Measurements from ENCODE around the gene SPDYE3. TPM values are rescaled to one million over a fixed set of nuclear protein-coding genes. Genes with fewer than 3 reads are reported as not detected.
"Not testable (repeated sequence)": the region's sequence is repeated elsewhere in the genome, so short reads cannot be mapped to it uniquely, and the experiment has no call there.

SPDYE3 gene
- total RNA-seq, 1 experiment from 2014 or later: not detected

DNA sequence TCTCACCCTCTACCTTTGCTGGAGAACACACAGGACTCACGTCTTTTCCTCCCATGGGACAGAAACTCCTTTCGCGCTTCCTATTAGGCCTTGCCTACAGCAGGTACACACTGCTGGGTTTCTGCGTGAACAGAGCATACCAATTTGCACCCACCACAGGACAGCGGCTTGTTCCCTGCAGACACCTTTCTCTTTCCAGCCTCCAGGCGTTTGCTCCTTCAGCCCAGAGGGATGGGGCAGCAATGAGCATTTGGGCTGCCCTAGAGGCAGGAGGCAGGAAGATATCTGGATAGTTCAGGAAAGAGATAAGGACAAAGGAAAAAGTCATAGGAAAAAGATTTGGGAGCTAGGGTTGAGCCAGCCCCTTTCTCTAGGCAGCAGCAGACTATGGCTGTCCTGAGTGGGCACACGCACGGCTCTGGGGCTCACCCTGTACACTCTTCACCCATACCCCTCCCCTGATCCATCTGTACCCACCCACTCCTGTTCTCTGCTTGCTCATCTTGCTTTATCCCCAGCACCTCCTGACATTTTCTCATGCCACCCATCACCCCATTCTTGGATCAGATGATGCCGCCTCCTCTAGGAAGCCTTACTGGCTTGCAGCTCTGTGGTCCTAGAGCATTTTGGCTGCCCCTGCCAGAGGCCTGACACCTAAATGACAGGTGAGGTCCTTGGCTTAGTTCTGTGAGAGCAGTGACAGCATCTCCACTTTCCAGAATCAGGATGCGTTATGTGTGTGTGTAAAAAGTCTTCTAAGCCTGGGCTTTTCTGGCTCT, 40.7 kb upstream of the SPDYE3 start:
- H3K27ac ChIP-seq (ENCODE audit: low read length): no peak overlapping the region
- intact Hi-C loops (cut with micrococcal nuclease; ENCODE audit: unreplicated experiment) (no loop called here), in situ Hi-C loops (cut with HindIII; ENCODE audit: low pct_unique_long_range_greater_than_20kb, low sequenced_read_pairs) (no loop called here)
- ATAC-seq (no peak), DNase-seq (ENCODE audit: low read depth, low spot score) (no peak)
- CTCF ChIA-PET: no interaction called here
- TSS peak; percentile 29 for BruUV-seq (replicated peaks)
- H3K4me3 ChIP-seq (ENCODE audit: low read depth in 2 of 2, low read length in 2 of 2): no peak overlapping the region
- TF ChIP-seq SIN3A (IDR thresholded peaks at IDR 0.05; ENCODE audit: borderline replicate concordance, insufficient read depth, low read depth, low read length) (no peak), TCF7L2 (IDR thresholded peaks at IDR 0.05; ENCODE audit: low read depth, low read length) (no peak), POLR2AphosphoS5 (IDR thresholded peaks at IDR 0.05; ENCODE audit: low read depth, low read length) (no peak)
- TF ChIP-seq, protein P1, sequence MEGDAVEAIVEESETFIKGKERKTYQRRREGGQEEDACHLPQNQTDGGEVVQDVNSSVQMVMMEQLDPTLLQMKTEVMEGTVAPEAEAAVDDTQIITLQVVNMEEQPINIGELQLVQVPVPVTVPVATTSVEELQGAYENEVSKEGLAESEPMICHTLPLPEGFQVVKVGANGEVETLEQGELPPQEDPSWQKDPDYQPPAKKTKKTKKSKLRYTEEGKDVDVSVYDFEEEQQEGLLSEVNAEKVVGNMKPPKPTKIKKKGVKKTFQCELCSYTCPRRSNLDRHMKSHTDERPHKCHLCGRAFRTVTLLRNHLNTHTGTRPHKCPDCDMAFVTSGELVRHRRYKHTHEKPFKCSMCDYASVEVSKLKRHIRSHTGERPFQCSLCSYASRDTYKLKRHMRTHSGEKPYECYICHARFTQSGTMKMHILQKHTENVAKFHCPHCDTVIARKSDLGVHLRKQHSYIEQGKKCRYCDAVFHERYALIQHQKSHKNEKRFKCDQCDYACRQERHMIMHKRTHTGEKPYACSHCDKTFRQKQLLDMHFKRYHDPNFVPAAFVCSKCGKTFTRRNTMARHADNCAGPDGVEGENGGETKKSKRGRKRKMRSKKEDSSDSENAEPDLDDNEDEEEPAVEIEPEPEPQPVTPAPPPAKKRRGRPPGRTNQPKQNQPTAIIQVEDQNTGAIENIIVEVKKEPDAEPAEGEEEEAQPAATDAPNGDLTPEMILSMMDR (IDR thresholded peaks at IDR 0.05): no peak
- TF ChIP-seq, protein P2, sequence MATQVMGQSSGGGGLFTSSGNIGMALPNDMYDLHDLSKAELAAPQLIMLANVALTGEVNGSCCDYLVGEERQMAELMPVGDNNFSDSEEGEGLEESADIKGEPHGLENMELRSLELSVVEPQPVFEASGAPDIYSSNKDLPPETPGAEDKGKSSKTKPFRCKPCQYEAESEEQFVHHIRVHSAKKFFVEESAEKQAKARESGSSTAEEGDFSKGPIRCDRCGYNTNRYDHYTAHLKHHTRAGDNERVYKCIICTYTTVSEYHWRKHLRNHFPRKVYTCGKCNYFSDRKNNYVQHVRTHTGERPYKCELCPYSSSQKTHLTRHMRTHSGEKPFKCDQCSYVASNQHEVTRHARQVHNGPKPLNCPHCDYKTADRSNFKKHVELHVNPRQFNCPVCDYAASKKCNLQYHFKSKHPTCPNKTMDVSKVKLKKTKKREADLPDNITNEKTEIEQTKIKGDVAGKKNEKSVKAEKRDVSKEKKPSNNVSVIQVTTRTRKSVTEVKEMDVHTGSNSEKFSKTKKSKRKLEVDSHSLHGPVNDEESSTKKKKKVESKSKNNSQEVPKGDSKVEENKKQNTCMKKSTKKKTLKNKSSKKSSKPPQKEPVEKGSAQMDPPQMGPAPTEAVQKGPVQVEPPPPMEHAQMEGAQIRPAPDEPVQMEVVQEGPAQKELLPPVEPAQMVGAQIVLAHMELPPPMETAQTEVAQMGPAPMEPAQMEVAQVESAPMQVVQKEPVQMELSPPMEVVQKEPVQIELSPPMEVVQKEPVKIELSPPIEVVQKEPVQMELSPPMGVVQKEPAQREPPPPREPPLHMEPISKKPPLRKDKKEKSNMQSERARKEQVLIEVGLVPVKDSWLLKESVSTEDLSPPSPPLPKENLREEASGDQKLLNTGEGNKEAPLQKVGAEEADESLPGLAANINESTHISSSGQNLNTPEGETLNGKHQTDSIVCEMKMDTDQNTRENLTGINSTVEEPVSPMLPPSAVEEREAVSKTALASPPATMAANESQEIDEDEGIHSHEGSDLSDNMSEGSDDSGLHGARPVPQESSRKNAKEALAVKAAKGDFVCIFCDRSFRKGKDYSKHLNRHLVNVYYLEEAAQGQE (IDR thresholded peaks at IDR 0.05; ENCODE audit: insufficient read depth in 1 of 2, low read depth in 2 of 2, low read length in 1 of 2): no peak
- H3K9me3 ChIP-seq (ENCODE audit: control insufficient read depth, insufficient read depth, low read depth, low read length): no peaks in the 10 kb centered on the region
- H3K36me3 ChIP-seq (ENCODE audit: control insufficient read depth, insufficient read depth, low read length): no peaks in the 10 kb centered on the region
- H3K27me3 ChIP-seq (ENCODE audit: control insufficient read depth, insufficient read depth, low read length): no peaks in the 10 kb centered on the region
- H3K4me1 ChIP-seq (ENCODE audit: control insufficient read depth, insufficient read depth, low read length): peaks cover 11% of the 10 kb centered on the region
- POLR2A ChIA-PET: no interaction called here

DNA sequence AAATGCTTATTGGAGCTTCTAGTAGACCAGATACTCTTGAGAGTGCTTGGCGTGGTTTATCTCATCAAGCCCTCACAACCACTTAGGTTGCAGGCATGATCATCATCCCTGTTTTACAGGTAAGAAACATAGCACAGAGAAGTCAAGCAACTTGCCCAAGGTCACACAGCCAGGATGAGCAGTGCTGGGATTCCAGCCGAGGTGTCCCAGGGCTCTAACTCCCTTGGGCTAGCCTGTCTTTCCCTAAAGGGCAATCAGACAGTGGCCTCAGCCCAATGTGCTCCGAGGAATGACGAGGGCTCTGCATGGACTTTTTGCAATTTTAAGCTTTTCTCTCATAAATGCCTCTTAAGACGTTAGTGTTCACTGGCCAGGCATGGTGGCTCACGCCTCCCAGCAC, 39.9 kb upstream of the SPDYE3 start:
- intact Hi-C loops (cut with micrococcal nuclease; ENCODE audit: unreplicated experiment) (no loop called here), in situ Hi-C loops (cut with HindIII; ENCODE audit: low pct_unique_long_range_greater_than_20kb, low sequenced_read_pairs) (no loop called here)
- TF ChIP-seq, protein P1 (IDR thresholded peaks at IDR 0.05): no peak
- no peak for TF ChIP-seq POLR2AphosphoS5 (IDR thresholded peaks at IDR 0.05; ENCODE audit: low read depth, low read length)
- no peak for TF ChIP-seq SIN3A (IDR thresholded peaks at IDR 0.05; ENCODE audit: borderline replicate concordance, insufficient read depth, low read depth, low read length)
- no peaks in the 10 kb centered on the region for H3K9me3 ChIP-seq (ENCODE audit: control insufficient read depth, insufficient read depth, low read depth, low read length)
- DNase-seq (ENCODE audit: low read depth, low spot score) (no peak), ATAC-seq (no peak)
- H3K27ac ChIP-seq (ENCODE audit: low read length): no peak overlapping the region
- ChIA-PET CTCF (no interaction called here), POLR2A (no interaction called here)
- no peaks in the 10 kb centered on the region for H3K27me3 ChIP-seq (ENCODE audit: control insufficient read depth, insufficient read depth, low read length)
- peaks cover 11% of the 10 kb centered on the region for H3K4me1 ChIP-seq (ENCODE audit: control insufficient read depth, insufficient read depth, low read length)
- BruUV-seq (replicated peaks): no TSS peak
- H3K4me3 ChIP-seq (ENCODE audit: low read depth in 2 of 2, low read length in 2 of 2): no peak overlapping the region
- no peaks in the 10 kb centered on the region for H3K36me3 ChIP-seq (ENCODE audit: control insufficient read depth, insufficient read depth, low read length)

DNA sequence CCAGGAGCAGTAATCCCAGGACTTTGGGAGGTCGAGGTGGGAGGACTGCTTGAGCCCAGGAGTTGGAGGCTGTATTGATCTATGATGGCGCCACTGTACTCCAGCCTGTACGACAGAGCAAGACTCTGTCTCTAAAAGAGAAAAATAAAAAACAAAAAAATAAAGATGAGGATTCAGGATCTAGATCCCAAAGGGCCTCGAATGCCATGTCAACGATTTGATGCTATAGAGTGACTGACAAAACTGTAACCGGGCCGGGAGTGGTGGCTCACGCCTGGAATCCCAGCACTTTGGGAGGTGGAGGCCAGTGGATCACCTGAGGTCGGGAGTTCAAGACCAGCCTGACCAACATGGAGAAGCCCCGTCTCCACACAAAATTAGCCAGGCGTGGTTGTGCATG, 38.6 kb upstream of the SPDYE3 start:
- DNase-seq (ENCODE audit: low read depth, low spot score); in situ Hi-C loops (cut with HindIII; ENCODE audit: low pct_unique_long_range_greater_than_20kb, low sequenced_read_pairs); BruUV-seq (replicated peaks); H3K27ac ChIP-seq (ENCODE audit: low read length); H3K4me3 ChIP-seq (ENCODE audit: low read depth in 2 of 2, low read length in 2 of 2); H3K36me3 ChIP-seq (ENCODE audit: control insufficient read depth, insufficient read depth, low read length); ATAC-seq; H3K27me3 ChIP-seq (ENCODE audit: control insufficient read depth, insufficient read depth, low read length); H3K9me3 ChIP-seq (ENCODE audit: control insufficient read depth, insufficient read depth, low read depth, low read length); intact Hi-C loops (cut with micrococcal nuclease; ENCODE audit: unreplicated experiment): not testable (repeated sequence)
- POLR2A ChIA-PET: interaction anchor here (0.6 kb wide), 1 partner anchor 135 kb away, joined by 8 read pairs; no protein-coding TSS in a partner anchor
- peaks cover 11% of the 10 kb centered on the region for H3K4me1 ChIP-seq (ENCODE audit: control insufficient read depth, insufficient read depth, low read length)
- CTCF ChIA-PET: interaction anchor here (0.5 kb wide), 2 partner anchors 24 to 764 kb away, joined by 4 read pairs; partner anchors contain the start of gene ZKSCAN5

GRCh38 chr7:100269306-100270045, 38.0 kb upstream of the SPDYE3 start:
- ATAC-seq: peak; percentile 39
- peaks cover 11% of the 10 kb centered on the region for H3K4me1 ChIP-seq (ENCODE audit: control insufficient read depth, insufficient read depth, low read length)
- intact Hi-C loops (cut with micrococcal nuclease; ENCODE audit: unreplicated experiment); H3K9me3 ChIP-seq (ENCODE audit: control insufficient read depth, insufficient read depth, low read depth, low read length); DNase-seq (ENCODE audit: low read depth, low spot score); BruUV-seq (replicated peaks); H3K36me3 ChIP-seq (ENCODE audit: control insufficient read depth, insufficient read depth, low read length); H3K4me3 ChIP-seq (ENCODE audit: low read depth in 2 of 2, low read length in 2 of 2); H3K27me3 ChIP-seq (ENCODE audit: control insufficient read depth, insufficient read depth, low read length); in situ Hi-C loops (cut with HindIII; ENCODE audit: low pct_unique_long_range_greater_than_20kb, low sequenced_read_pairs): not testable (repeated sequence)
- POLR2A ChIA-PET: interaction anchor here (0.6 kb wide), 1 partner anchor 136 kb away, joined by 8 read pairs; no protein-coding TSS in a partner anchor
- CTCF ChIA-PET: interaction anchor here (0.5 to 0.7 kb wide), 2 partner anchors 24 to 136 kb away, joined by 4 read pairs; no protein-coding TSS in a partner anchor
- H3K27ac ChIP-seq (ENCODE audit: low read length): peak overlapping the region; percentile 36
